Measurements from ENCODE around the gene SOX8.
"Not testable (repeated sequence)": the region's sequence is repeated elsewhere in the genome, so short reads cannot be mapped to it uniquely, and the experiment has no call there.

SOX8 gene

GRCh38 chr16:1010815-1011214 is 29.2 kb downstream of the SOX8 start:
- no peak for DNase-seq

- no peak for DNase-seq
Observed at GRCh38 chr16:1011316-1012082, 29.9 kb downstream of the SOX8 start.

GRCh38 chr16:1012135-1012534 is 30.6 kb downstream of the SOX8 start:
- DNase-seq: no peak

GRCh38 chr16:1012722-1013592 is 31.4 kb downstream of the SOX8 start:
- DNase-seq: no peak

GRCh38 chr16:1013593-1013900 is 32.0 kb downstream of the SOX8 start:
- no peak for DNase-seq

- no peak for DNase-seq
Observed at GRCh38 chr16:1014221-1014620, 32.7 kb downstream of the SOX8 start.

- DNase-seq: no peak
Observed at GRCh38 chr16:1014771-1015495, 33.4 kb downstream of the SOX8 start.

- no peak for DNase-seq
Observed at GRCh38 chr16:1018447-1019198, 37.1 kb downstream of the SOX8 start.

GRCh38 chr16:1019231-1020090 is 37.9 kb downstream of the SOX8 start:
- no peak for DNase-seq

GRCh38 chr16:1020091-1020399 is 38.5 kb downstream of the SOX8 start:
- no peak for DNase-seq

GRCh38 chr16:1020591-1020990 is 39.0 kb downstream of the SOX8 start:
- DNase-seq: no peak

- DNase-seq: no peak
Observed at GRCh38 chr16:1021553-1022160, 40.1 kb downstream of the SOX8 start.

- DNase-seq: no peak
Observed at GRCh38 chr16:1022466-1022865, 40.9 kb downstream of the SOX8 start.

- DNase-seq: no peak
Observed at GRCh38 chr16:1024138-1024537, 42.6 kb downstream of the SOX8 start.

GRCh38 chr16:1025183-1025809 is 43.7 kb downstream of the SOX8 start:
- DNase-seq: not testable (repeated sequence)

GRCh38 chr16:1026057-1026783 is 44.6 kb downstream of the SOX8 start:
- DNase-seq: no peak

- DNase-seq: no peak
Observed at GRCh38 chr16:1026784-1027500, 45.4 kb downstream of the SOX8 start.

- no peak for DNase-seq
Observed at GRCh38 chr16:1027501-1027815, 45.9 kb downstream of the SOX8 start.

- DNase-seq: no peak
Observed at GRCh38 chr16:1028056-1028455, 46.5 kb downstream of the SOX8 start.
